Caco-2 (cell line): Measurements from ENCODE around the gene SIRT3. TPM values are rescaled to one million over a fixed set of nuclear protein-coding genes. Genes with fewer than 3 reads are reported as not detected.
A peak's percentile ranks its signal among the peaks of the same experiment; 100 is the strongest.

Experiments
- BruUV-seq: library from RNA; stranded (reverse); fragments of 400-500 nt; replicated peaks from 2 replicates; lab custom pipeline; 2021; lab: Mats Ljungman, UMichigan
- CTCF ChIA-PET: fragments of 300-600 bp; sonication (Branson Sonifier 250); formaldehyde crosslinking; loops from one replicate; lab custom pipeline; 2022; ENCODE audit warnings: antibody characterized with exemption; lab: Charles Lee
- POLR2A ChIA-PET: fragments of 300-600 bp; sonication (Branson Sonifier 250); formaldehyde crosslinking; loops from one replicate; lab custom pipeline; 2022; ENCODE audit warnings: antibody characterized with exemption; lab: Charles Lee
- DNase-seq, 2 experiments: peaks; one replicate each; pipeline versions ENCODE4 v3.0.0 to v3.0.0-alpha.2; 2020 to 2022
- H3K27me3 ChIP-seq: replicated peaks from 2 replicates; pipeline ENCODE4 v1.6.0; 2011; ENCODE audit warnings: low read length; ENCODE audit not compliant: control insufficient read depth, insufficient read depth
- H3K36me3 ChIP-seq: 2 replicates; pipeline ENCODE4 v1.5.1; 2011; ENCODE audit warnings: low read length; ENCODE audit not compliant: control insufficient read depth, insufficient read depth
- H3K4me1 ChIP-seq: fragments of 250-450 bp; sonication (Bioruptor Pico); 2 replicates; pipeline ENCODE4 v1.5.1; 2020; ENCODE audit warnings: mild to moderate bottlenecking
- H3K4me3 ChIP-seq: 2 replicates; pipeline ENCODE4 v1.5.1; 2011; ENCODE audit warnings: low read depth, mild to moderate bottlenecking, control low read depth, low read length
- H3K9me3 ChIP-seq: fragments of 250-450 bp; sonication (Bioruptor Pico); 2 replicates; pipeline ENCODE4 v1.5.1; 2020; ENCODE audit warnings: mild to moderate bottlenecking, moderate library complexity
- H3K27ac Mint-ChIP-seq: one replicate; pipeline ENCODE4 v1.8.0; 2022; ENCODE audit warnings: mixed read lengths; ENCODE audit not compliant: unreplicated experiment
- H3K27me3 Mint-ChIP-seq: one replicate; pipeline ENCODE4 v1.8.0; 2022; ENCODE audit warnings: mixed read lengths; ENCODE audit not compliant: insufficient read depth, unreplicated experiment
- H3K36me3 Mint-ChIP-seq: one replicate; pipeline ENCODE4 v1.8.0; 2022; ENCODE audit warnings: mild to moderate bottlenecking, mixed read lengths; ENCODE audit not compliant: insufficient read depth, unreplicated experiment
- H3K4me1 Mint-ChIP-seq: one replicate; pipeline ENCODE4 v1.8.0; 2022; ENCODE audit warnings: low read depth, mixed read lengths; ENCODE audit not compliant: unreplicated experiment
- H3K4me3 Mint-ChIP-seq: one replicate; pipeline ENCODE4 v1.8.0; 2022; ENCODE audit warnings: mild to moderate bottlenecking, moderate library complexity, mixed read lengths; ENCODE audit not compliant: unreplicated experiment
- H3K9me3 Mint-ChIP-seq: one replicate; pipeline ENCODE4 v1.8.0; 2022; ENCODE audit warnings: mixed read lengths; ENCODE audit not compliant: unreplicated experiment
- CTCF ChIP-seq, 2 experiments: fragments of 200-600 bp in 1 of 2; IDR thresholded peaks; 1 replicate in 1 of 2; 2 replicates in 1 of 2; pipeline versions ENCODE4 v1.5.1 to v1.8.0; 2011 to 2022; ENCODE audit warnings: antibody characterized with exemption in 1 of 2, control low read depth in 1 of 2, inconsistent platforms in 1 of 2, low read depth in 1 of 2, low read length in 1 of 2, mild to moderate bottlenecking in 1 of 2, moderate library complexity in 1 of 2; ENCODE audit not compliant: insufficient read depth in 1 of 2, severe bottlenecking in 1 of 2, unreplicated experiment in 1 of 2
- intact Hi-C: fragments of 100-400 bp; cut with micrococcal nuclease; formaldehyde crosslinking; loops from one replicate; pipeline ENCODE4 v1.10.0; 2022; ENCODE audit not compliant: unreplicated experiment
- total RNA-seq: library from RNA; stranded (reverse); gene quantifications from 2 replicates; pipeline ENCODE4 v1.2.3, GENCODE V29; 2022

SIRT3 gene
- total RNA-seq, 1 experiment from 2014 or later, result 24.6 TPM

- Histone ChIP-seq H3K4me1 (no peaks in the 10 kb centered on the region), H3K27me3 (no peaks in the 10 kb centered on the region), H3K4me3 (no peak overlapping the region), H3K36me3 (peaks cover 5% of the 10 kb centered on the region), H3K9me3 (no peaks in the 10 kb centered on the region)
- ChIA-PET CTCF (interaction anchor here (0.5 to 1.5 kb wide), 20 partner anchors 8 to 594 kb away, joined by 3 to 15 read pairs (median 4); partner anchors contain the start of genes ANO9, BET1L and RIC8A), POLR2A (interaction anchor here (0.5 to 1.2 kb wide), 4 partner anchors 34 to 143 kb away, joined by 3 to 7 read pairs (median 5); partner anchors contain the start of genes BET1L, PKP3 and RIC8A)
- no peak overlapping the region for H3K4me3 Mint-ChIP-seq
- peak; percentile 54 to 66 for TF ChIP-seq CTCF (IDR thresholded peaks at IDR 0.05; ENCODE audit: insufficient read depth in 1 of 2, low read depth in 1 of 2, low read length in 1 of 2, severe bottlenecking in 1 of 2, unreplicated experiment in 1 of 2)
- H3K36me3 Mint-ChIP-seq, result peaks cover 76% of the 10 kb centered on the region
- no peaks in the 10 kb centered on the region for H3K27me3 Mint-ChIP-seq
- no TSS peak for BruUV-seq
- no peaks in the 10 kb centered on the region for H3K4me1 Mint-ChIP-seq
- no peak overlapping the region for H3K27ac Mint-ChIP-seq
- peak; percentile 57 to 73 for DNase-seq
- H3K9me3 Mint-ChIP-seq, result peaks cover 6% of the 10 kb centered on the region
- intact Hi-C loops, result no loop called here
Measured at GRCh38 chr11:250740-251299, 14.7 kb upstream of the SIRT3 start.

DNA sequence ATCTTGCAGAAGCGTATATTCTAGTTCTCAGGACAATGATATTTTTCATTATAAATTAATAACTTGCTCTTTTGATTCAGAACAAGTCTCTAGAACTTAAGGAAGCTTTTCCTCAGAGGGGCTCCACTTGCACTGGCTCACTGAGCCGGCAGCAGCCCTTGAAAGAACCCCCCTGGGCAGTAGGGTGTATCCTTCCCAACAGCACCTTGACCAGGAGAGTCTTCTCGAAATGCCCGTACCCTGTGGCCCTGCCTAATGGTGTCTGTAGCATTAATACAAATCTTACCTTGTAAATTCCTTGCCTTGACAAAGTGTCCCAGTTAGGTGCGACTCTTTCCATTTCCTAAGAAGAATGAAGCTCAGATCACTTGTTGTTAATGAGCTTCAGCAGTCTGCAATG lies 14.1 kb upstream of the SIRT3 start:
- intact Hi-C loops, result no loop called here
- no peaks in the 10 kb centered on the region for H3K4me1 ChIP-seq
- H3K9me3 ChIP-seq, result no peaks in the 10 kb centered on the region
- H3K36me3 ChIP-seq, result peaks cover 5% of the 10 kb centered on the region
- Mint-ChIP-seq H3K4me1 (no peaks in the 10 kb centered on the region), H3K27ac (no peak overlapping the region), H3K4me3 (no peak overlapping the region), H3K9me3 (peaks cover under 1% of the 10 kb centered on the region), H3K27me3 (no peaks in the 10 kb centered on the region), H3K36me3 (peaks cover 78% of the 10 kb centered on the region)
- no peak for DNase-seq
- no peak overlapping the region for H3K4me3 ChIP-seq
- ChIA-PET POLR2A (interaction anchor here (0.5 to 1.2 kb wide), 3 partner anchors 35 to 105 kb away, joined by 3 to 5 read pairs (median 5); partner anchors contain the start of genes BET1L and RIC8A), CTCF (interaction anchor here (0.5 to 1.5 kb wide), 20 partner anchors 9 to 595 kb away, joined by 3 to 15 read pairs (median 4); partner anchors contain the start of genes ANO9, BET1L and RIC8A)
- no TSS peak for BruUV-seq
- TF ChIP-seq CTCF (IDR thresholded peaks at IDR 0.05; ENCODE audit: insufficient read depth in 1 of 2, low read depth in 1 of 2, low read length in 1 of 2, severe bottlenecking in 1 of 2, unreplicated experiment in 1 of 2), result no peak
- no peaks in the 10 kb centered on the region for H3K27me3 ChIP-seq

- Mint-ChIP-seq H3K4me1 (no peaks in the 10 kb centered on the region), H3K27ac (no peak overlapping the region), H3K27me3 (no peaks in the 10 kb centered on the region), H3K4me3 (no peak overlapping the region), H3K9me3 (no peaks in the 10 kb centered on the region), H3K36me3 (peaks cover 82% of the 10 kb centered on the region)
- TF ChIP-seq CTCF (IDR thresholded peaks at IDR 0.05; ENCODE audit: insufficient read depth in 1 of 2, low read depth in 1 of 2, low read length in 1 of 2, severe bottlenecking in 1 of 2, unreplicated experiment in 1 of 2), result no peak
- no TSS peak for BruUV-seq
- Histone ChIP-seq H3K9me3 (no peaks in the 10 kb centered on the region), H3K4me3 (no peak overlapping the region), H3K36me3 (peaks cover 5% of the 10 kb centered on the region), H3K4me1 (no peaks in the 10 kb centered on the region), H3K27me3 (no peaks in the 10 kb centered on the region)
- intact Hi-C loops, result no loop called here
- CTCF ChIA-PET, result no interaction called here
- no peak for DNase-seq
- POLR2A ChIA-PET, result no interaction called here
Measured at GRCh38 chr11:249062-249461, 12.9 kb upstream of the SIRT3 start.
